ENCODE data around the gene IQUB.
"Not testable (repeated sequence)": the region's sequence is repeated elsewhere in the genome, so short reads cannot be mapped to it uniquely, and the experiment has no call there.

Gene IQUB

DNA sequence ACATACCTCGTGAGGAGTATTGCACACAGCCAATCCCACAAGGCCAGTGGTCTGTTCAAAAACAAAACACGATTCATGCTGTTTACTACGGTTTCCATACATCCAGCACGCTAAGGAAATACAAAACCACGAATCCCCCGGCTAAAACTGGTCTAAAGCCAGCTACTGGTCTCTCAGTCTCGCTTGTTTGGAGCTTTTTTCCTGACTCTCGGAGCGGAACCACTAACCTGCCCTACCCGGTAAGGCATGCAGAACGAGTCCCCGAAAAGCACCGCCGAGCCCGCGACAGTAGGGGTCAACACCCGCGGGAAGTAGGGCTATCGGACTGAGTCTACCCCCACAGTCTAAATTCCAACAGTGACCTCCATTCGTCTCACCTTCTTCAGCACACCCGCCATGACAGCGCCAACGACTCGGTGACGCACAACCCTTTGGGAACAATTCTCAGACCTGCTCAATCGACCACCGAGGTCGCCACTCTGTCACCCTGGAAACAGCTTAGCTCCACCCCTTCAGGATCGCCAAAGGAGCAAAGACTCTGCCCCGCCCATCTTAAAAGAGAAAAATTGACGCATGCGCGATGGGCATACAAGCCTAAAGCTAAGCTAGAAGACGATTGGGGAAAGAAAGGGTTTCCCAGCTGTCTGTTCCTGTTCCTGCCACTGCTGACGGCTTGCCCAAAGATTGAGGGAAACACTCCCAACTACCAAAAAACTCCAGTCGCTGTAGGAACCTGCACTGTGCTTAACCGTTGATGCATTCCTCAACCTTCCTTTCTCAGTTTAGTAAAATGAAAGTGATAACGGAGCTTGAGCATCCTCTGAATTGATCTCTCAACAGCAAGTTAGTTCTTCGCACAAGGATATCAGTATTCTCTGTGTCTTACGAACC lies 23.2 kb upstream of the IQUB start, which contains the start of gene NDUFA5:
Gene NDUFA5 (minus strand): TSS at position 421 of the 891 bp plus-strand sequence. CDS start 23 bp downstream, at position 398.
- Mint-ChIP-seq H3K4me1 (peaks cover 13% of the 10 kb centered on the region), H3K9me3 (peaks cover 3% of the 10 kb centered on the region), H3K4me3 (no peak within 1 kb of the TSS), H3K27me3 (peaks cover 9% of the 10 kb centered on the region), H3K36me3 (peaks cover 11% of the 10 kb centered on the region), H3K27ac (no peak within 1 kb of the TSS)
- ATAC-seq: peak; percentile 99

DNA sequence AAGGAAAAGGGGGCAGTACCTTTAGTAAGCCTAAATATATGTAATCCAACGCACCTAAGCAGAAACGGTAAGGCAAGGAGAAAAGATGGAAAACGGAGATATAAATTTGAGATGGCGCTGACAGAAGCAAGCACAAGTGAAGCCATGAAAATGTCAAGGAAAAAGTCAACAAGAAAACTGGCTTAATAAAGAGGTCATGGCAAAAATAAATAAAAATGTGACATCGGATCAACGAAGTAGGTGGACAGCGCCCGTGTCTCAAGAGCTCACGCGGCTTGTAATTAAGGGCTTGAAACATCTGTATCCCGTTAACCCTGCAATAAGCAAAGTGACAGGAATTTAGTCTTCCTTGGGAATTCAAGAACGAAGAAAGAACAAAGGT lies 22.6 kb upstream of the IQUB start:
- H3K27me3 Mint-ChIP-seq: peaks cover 9% of the 10 kb centered on the region
- H3K36me3 Mint-ChIP-seq: peaks cover 17% of the 10 kb centered on the region
- H3K4me3 Mint-ChIP-seq: no peak overlapping the region
- peaks cover 14% of the 10 kb centered on the region for H3K4me1 Mint-ChIP-seq
- no peak for ATAC-seq
- H3K27ac Mint-ChIP-seq: no peak overlapping the region
- H3K9me3 Mint-ChIP-seq: peaks cover 4% of the 10 kb centered on the region

DNA sequence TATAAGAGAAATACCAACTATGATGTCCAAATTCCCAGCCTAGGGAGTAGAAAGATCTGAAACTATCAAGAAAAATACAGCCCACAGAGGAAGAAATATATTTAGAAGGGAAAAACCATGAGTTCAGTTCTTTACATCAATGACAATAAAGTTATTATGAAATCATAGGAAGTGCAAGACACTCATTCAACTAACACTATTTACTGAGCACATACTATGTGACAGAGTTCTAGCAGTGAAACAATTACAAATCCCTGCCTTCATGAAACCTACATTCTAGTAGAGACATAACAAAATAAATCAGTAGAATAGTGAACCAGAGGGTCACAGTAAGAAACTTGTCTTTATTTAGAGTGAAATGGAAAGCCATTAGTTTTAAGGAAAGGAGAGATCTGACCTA lies 21.1 kb upstream of the IQUB start:
- Mint-ChIP-seq H3K27me3 (no peaks in the 10 kb centered on the region), H3K9me3 (peaks cover 4% of the 10 kb centered on the region), H3K36me3 (peaks cover 23% of the 10 kb centered on the region), H3K4me3 (no peak overlapping the region), H3K27ac (no peak overlapping the region), H3K4me1 (peaks cover 14% of the 10 kb centered on the region)
- ATAC-seq: no peak

DNA sequence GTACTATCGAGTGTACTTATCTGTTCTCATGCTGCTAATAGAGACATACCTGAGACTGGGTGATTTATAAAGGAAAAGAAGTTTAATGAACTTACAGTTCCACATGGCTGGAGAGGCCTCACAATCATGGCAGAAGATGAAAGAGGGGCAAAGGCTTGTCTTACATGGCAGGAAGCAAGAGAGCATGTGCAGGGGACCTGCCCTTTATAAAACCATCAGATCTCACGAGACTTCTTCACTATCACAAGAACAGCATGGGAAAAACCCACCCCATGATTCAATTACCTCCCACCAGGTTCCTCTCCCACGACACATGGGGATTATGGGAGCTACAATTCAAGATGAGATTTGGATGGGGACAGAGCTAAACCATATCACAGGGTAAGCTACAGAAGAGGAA lies 18.8 kb upstream of the IQUB start:
- Mint-ChIP-seq H3K27ac (no peak overlapping the region), H3K9me3 (peaks cover 4% of the 10 kb centered on the region), H3K36me3 (peaks cover 45% of the 10 kb centered on the region), H3K27me3 (no peaks in the 10 kb centered on the region), H3K4me1 (peaks cover 27% of the 10 kb centered on the region), H3K4me3 (no peak overlapping the region)
- no peak for ATAC-seq

DNA sequence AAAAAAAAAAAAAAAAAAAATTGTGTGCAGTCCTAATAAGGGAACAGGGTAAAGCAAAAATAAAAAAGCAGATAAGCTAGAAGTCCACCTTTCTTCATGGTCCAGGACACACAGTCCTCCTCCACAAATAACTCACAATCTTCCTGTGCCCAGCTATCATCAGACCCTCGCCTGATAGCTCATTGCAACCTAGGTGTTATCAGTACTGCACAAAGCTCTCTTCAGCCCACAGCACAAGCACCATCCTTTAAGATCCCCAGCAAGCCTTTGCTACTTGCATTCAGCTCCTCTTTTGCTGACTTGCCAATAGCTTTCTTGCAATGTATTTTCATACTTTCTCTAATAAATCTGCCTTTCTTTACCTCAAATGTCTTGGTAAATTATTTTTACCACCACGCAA lies 18.2 kb upstream of the IQUB start:
- peaks cover 47% of the 10 kb centered on the region for H3K36me3 Mint-ChIP-seq
- H3K4me1 Mint-ChIP-seq: peaks cover 29% of the 10 kb centered on the region
- peaks cover 4% of the 10 kb centered on the region for H3K9me3 Mint-ChIP-seq
- H3K4me3 Mint-ChIP-seq: no peak overlapping the region
- no peaks in the 10 kb centered on the region for H3K27me3 Mint-ChIP-seq
- ATAC-seq: no peak
- H3K27ac Mint-ChIP-seq: no peak overlapping the region

DNA sequence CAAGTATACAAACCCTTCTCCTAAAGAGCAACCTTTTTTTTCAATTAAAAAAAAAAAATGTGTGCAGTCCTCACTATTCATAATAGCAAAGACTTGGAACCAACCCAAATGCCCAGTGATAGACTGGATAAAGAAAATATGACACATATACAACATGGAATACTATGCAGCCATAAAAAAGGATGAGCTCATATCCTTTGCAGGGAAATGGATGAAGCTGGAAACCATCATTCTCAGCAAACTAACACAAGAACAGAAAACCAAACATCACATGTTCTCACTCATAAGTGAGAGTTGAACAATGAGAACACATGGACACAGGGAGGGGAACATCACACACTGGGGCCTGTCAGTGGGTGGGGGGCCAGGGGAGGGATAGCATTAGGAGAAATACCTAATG lies 17.7 kb upstream of the IQUB start:
- ATAC-seq, H3K4me3 Mint-ChIP-seq, H3K27me3 Mint-ChIP-seq, H3K9me3 Mint-ChIP-seq, H3K27ac Mint-ChIP-seq: not testable (repeated sequence)
- Mint-ChIP-seq H3K4me1 (peaks cover 34% of the 10 kb centered on the region), H3K36me3 (peaks cover 53% of the 10 kb centered on the region)

DNA sequence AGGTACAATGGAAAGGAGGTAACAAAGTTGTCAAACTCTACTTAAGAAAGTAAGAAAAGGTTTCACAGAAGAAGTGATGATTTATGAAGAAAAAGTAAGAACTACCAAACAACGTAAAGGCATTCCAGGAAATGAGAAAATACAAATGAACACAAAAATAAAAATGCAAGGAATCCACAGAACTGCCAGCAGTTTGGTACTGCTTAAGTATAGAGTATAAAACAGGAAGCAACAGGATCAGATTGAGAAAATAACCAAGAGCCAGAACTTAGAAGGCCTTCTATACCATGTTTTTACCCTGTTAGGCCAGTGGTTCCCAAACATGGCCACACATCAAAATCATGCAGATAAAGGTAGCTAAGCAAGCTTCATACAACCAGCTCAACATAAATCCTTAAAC lies 14.0 kb upstream of the IQUB start:
- H3K27ac Mint-ChIP-seq: no peak overlapping the region

DNA sequence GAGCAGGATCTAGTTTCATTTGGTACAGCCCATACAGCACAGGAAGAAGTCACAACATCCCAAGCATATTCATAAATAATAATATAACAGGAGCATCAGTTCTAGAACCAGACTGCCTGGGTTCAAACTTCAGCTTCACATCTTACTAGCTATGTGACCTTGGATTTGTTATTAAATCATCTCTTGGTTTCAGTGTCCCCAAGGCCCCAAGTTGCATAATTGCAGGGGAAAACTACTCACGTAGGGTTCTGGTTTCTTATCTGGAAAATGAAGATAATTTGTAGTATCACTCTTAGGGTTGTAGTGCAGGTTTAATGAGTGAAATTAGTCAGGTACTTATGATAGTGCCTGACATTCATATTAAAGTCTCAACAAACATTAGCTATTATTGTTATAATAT lies 5.5 kb upstream of the IQUB start:
- no peaks in the 10 kb centered on the region for H3K4me1 Mint-ChIP-seq
- no peak overlapping the region for H3K27ac Mint-ChIP-seq
- no peak for ATAC-seq
- H3K36me3 Mint-ChIP-seq: peaks cover 5% of the 10 kb centered on the region
- H3K4me3 Mint-ChIP-seq: no peak overlapping the region
- H3K9me3 Mint-ChIP-seq: no peaks in the 10 kb centered on the region
- H3K27me3 Mint-ChIP-seq: no peaks in the 10 kb centered on the region

More for the DNA sequence above, 14.0 kb upstream of the IQUB start:
- H3K4me3 Mint-ChIP-seq: no peak overlapping the region
- ATAC-seq: no peak
- H3K9me3 Mint-ChIP-seq: peaks cover 4% of the 10 kb centered on the region
- H3K4me1 Mint-ChIP-seq: peaks cover 33% of the 10 kb centered on the region
- H3K27me3 Mint-ChIP-seq: no peaks in the 10 kb centered on the region
- peaks cover 57% of the 10 kb centered on the region for H3K36me3 Mint-ChIP-seq

DNA sequence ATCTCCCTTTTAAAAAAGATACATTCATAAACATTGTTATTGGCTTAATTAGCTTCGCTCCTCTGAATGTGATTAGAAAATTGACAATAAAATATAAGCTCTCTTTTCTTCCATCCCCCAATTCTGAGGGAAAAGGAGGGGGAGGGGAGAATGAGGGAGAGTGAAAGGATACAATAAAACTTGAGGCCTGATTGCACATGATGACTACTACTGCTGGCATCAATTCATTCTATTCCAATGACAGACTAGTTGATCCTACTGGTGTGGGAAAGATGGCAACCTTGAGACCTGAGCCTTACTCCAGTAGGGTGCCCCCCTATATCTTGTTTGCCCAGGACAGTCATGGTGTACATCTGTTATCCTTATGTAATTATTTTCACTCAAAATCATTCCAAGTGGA lies 4.5 kb upstream of the IQUB start:
- no peak overlapping the region for H3K27ac Mint-ChIP-seq
- H3K36me3 Mint-ChIP-seq: peaks cover 5% of the 10 kb centered on the region
- no peak overlapping the region for H3K4me3 Mint-ChIP-seq
- peaks cover 3% of the 10 kb centered on the region for H3K27me3 Mint-ChIP-seq
- ATAC-seq: no peak
- peaks cover 4% of the 10 kb centered on the region for H3K4me1 Mint-ChIP-seq
- H3K9me3 Mint-ChIP-seq: no peaks in the 10 kb centered on the region

DNA sequence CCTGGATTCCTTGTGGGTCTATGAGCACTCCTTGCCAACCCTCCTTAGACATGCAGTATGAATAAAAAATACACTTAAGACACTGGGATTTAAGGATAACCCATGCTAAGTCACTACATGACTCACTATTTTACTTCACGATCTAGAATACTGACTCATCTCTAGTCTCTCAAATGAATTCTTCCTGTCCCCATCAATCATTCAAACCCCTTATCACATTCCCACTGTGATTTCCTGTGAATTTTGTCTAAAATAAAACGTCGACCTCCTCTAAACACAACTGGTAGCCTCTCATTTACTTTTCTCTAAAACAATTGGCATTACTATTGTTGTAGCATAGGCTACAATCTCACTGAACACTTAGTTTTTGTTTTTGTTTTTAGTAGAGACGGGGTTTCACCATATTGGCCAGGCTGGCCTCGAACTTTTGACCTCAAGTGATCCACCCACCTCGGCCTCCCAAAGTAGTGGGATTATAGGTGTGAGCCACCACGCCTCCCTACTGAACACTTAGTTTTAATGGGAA lies 3.9 kb upstream of the IQUB start:
- H3K4me1 Mint-ChIP-seq: peaks cover 10% of the 10 kb centered on the region
- H3K36me3 Mint-ChIP-seq: peaks cover 5% of the 10 kb centered on the region
- no peak overlapping the region for H3K4me3 Mint-ChIP-seq
- ATAC-seq: no peak
- no peak overlapping the region for H3K27ac Mint-ChIP-seq
- peaks cover 10% of the 10 kb centered on the region for H3K27me3 Mint-ChIP-seq
- no peaks in the 10 kb centered on the region for H3K9me3 Mint-ChIP-seq

DNA sequence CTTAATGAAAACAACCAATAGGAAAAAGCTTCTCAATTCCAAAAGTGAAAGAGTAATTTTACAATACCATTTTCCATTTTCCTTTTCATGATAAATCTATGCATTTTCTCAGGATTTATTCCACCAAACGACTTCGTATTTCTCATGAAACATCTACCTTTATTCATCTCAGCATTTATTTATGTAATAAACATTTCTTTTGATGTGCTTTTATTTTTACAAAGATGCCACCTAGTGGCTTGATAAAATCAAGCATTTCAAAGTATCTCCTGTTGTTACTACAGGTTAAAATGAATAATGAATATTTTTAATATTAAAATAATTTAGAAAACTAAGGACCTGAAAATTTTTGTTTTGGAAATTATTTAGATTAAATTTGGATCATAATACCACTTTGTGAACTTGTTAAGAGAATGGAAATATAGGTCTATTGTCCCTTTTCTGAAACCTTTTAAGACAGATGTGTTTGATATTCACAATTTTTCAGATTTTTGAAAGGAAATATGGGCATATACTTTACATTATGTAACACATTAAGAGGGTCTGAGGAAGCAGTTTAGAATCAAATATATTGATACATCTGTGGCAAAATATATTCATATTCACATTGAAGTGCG lies 2.7 kb upstream of the IQUB start:
- Mint-ChIP-seq H3K27ac (no peak overlapping the region), H3K36me3 (peaks cover 5% of the 10 kb centered on the region), H3K4me3 (no peak overlapping the region), H3K27me3 (peaks cover 15% of the 10 kb centered on the region), H3K9me3 (no peaks in the 10 kb centered on the region), H3K4me1 (peaks cover 14% of the 10 kb centered on the region)
- ATAC-seq: no peak

DNA sequence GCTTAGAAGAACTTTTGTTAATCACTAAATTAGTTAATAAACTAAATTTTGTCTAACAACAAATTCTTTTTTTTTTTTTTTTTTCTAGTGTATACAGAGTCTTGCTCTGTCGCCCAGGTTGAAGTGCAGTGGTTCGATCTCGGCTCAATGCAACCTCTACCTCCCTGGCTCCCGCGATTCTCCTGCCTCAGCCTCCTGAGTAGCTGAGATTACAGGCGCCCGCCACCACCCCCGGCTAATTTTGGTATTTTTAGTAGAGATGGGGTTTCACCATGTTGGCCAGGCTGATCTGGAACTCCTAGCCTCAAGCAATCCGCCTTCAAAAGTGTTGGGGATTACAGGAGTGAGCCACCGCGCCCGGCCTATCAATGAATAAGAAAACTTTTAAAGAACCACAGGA lies 1.1 kb upstream of the IQUB start:
- peaks cover 14% of the 10 kb centered on the region for H3K4me1 Mint-ChIP-seq
- no peak for ATAC-seq
- peaks cover 5% of the 10 kb centered on the region for H3K36me3 Mint-ChIP-seq
- no peak overlapping the region for H3K27ac Mint-ChIP-seq
- H3K4me3 Mint-ChIP-seq: no peak overlapping the region
- no peaks in the 10 kb centered on the region for H3K9me3 Mint-ChIP-seq
- peaks cover 15% of the 10 kb centered on the region for H3K27me3 Mint-ChIP-seq

DNA sequence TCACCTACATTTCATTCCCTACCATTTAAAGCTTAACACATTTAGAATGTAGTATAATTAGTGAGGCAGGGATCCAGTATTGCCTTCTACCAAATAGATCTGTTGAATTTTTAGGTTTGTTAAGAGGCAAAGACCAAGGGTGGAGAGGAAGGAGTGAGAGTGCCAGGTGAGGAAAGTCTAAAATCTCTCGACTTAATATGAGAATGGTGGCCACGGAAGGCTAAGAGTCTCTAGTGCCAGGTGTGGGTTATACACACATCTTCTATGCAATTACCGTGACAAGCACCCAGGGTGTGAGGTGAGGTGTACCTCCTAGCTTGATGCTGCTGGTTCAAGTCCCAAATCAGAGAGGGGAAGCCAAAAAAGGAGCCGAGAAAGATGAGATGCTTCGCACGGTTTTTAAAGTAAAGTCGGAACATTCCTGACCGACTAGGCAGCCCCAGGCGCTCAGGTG lies 439 bp downstream of the IQUB start:
- peaks cover 15% of the 10 kb centered on the region for H3K27me3 Mint-ChIP-seq
- H3K27ac Mint-ChIP-seq: no peak overlapping the region
- H3K4me1 Mint-ChIP-seq: peaks cover 14% of the 10 kb centered on the region
- ATAC-seq: no peak
- H3K36me3 Mint-ChIP-seq: no peaks in the 10 kb centered on the region
- peak overlapping the region; percentile 86 for H3K4me3 Mint-ChIP-seq
- H3K9me3 Mint-ChIP-seq: no peaks in the 10 kb centered on the region

DNA sequence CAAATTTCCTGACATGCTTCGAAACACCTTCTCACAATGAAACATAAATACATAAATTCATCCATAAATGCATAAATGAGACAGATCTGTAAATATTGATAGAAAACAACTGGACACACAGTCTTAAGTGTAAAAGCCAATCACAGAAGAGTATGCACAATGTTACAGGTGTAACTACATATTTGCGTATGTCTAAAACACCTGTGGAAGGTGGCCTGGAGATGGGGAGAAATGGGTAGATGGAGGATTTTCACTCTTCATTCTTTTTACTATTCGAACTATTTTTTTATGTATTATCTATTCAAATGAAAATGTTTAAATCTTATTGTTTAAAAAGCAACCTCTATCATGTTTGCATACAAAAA lies 860 bp downstream of the IQUB start:
- no peaks in the 10 kb centered on the region for H3K9me3 Mint-ChIP-seq
- no peaks in the 10 kb centered on the region for H3K36me3 Mint-ChIP-seq
- no peak overlapping the region for H3K27ac Mint-ChIP-seq
- no peak for ATAC-seq
- H3K4me1 Mint-ChIP-seq: peaks cover 14% of the 10 kb centered on the region
- H3K4me3 Mint-ChIP-seq: peak overlapping the region; percentile 86
- peaks cover 15% of the 10 kb centered on the region for H3K27me3 Mint-ChIP-seq

DNA sequence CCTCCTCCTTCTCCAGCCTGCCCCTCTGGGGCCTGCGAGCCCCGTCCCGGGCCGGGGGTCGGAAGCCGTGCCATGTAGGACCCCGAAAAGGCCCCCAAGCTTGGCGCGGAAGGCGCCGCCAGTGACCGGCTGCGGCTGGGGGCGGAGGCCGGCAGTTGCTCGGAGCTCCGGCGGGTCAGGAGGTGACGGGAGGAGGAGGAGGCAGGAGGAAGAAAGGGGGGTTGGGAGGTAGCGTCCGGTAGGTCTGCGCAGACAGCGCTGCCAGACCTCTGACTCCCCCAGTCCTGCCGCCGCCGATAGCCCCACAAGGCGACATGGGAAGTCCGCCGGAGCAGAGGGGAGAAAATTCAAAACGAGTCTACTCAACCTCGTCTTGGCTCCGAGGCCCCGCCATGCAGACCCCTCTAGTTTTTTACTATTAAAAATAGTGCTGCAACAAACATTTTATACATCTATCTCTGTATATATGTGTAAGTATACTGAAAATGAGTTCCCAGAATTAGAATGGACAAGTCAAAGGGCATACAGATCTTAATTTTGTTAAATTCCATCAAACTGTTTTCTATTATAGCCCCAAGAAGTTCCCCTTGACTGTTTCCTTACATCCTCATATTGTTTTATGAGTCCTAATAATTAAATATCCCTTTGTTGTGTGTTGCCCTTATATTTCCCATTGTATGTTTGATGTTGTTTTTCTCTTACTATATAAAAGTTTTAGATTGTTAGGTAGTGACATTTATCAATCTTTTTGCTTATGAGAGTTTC lies 1.4 kb downstream of the IQUB start:
- ATAC-seq: peak; percentile 52
- H3K4me1 Mint-ChIP-seq: peaks cover 14% of the 10 kb centered on the region
- H3K27me3 Mint-ChIP-seq: peaks cover 15% of the 10 kb centered on the region
- H3K36me3 Mint-ChIP-seq, H3K9me3 Mint-ChIP-seq, H3K27ac Mint-ChIP-seq: not testable (repeated sequence)
- peak overlapping the region; percentile 13 for H3K4me3 Mint-ChIP-seq
